CD4-positive, alpha-beta T cell treated with Interleukin-17A for 4 hours (primary cell): ENCODE results near the gene B4GALT5.
A peak's percentile ranks its signal among the peaks of the same experiment; 100 is the strongest.
"Not testable (repeated sequence)": the region's sequence is repeated elsewhere in the genome, so short reads cannot be mapped to it uniquely, and the experiment has no call there.

Experiments
- DNase-seq: peaks from one replicate; pipeline ENCODE4 v3.0.0-alpha.2; 2020; ENCODE audit warnings: mixed read lengths

The B4GALT5 gene

DNA sequence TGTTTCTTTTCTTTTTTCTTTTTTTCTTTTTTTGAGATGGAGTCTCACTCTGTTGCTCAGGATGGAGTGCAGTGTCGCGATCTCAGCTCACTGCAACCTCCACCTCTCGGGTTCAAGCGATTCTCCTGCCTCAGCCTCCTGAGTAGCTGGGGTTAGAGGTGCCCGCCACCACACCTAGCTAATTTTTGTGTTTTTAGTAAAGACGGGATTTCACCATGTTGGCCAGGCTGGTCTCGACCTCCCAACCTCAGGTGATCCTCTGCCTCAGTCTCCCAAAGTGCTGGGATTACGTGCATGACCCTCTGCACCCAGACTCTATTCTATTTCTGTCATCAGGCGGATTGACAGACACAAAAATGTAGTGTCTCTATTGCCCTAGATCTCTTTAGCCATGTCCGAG is 88.7 kb downstream of the B4GALT5 start:
- DNase-seq = not testable (repeated sequence)

DNA sequence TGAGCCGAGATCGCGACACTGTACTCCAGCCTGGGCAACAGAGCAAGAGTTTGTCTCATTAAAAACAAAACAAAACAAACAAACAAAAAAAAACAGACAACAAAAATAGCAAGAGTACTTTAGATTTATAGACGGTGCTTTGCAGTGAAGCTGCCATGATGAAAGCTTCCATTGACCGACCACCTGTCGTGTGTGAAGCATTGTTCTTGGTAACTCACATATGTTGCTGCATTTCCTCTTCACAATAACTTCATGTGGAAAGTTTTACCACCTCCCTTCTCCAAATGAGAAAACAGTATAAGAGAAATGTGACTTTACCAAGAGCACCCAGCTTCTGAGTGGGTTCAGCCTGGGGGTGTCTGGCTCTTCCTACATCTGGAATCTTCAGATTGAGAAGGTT is 89.4 kb downstream of the B4GALT5 start:
- no peak for DNase-seq

DNA sequence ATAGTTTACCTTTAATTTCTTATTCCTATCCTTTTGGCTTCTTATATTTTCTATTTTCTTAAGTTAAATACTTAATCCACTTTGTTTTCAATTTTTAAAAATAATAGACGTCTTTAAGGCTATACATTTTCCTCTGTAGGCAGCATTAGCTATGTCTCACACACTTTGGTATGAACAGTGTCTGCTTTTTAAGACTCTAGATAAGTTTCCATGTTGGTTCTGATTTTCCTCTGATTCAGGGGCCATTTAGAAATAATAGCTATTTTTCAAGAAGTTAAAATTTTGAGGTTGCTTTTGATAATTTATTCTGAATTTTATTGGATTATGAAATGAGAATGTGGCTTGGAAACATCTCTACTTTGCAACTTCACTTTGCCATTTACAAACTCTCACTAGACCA is 91.4 kb downstream of the B4GALT5 start:
- no peak for DNase-seq

DNA sequence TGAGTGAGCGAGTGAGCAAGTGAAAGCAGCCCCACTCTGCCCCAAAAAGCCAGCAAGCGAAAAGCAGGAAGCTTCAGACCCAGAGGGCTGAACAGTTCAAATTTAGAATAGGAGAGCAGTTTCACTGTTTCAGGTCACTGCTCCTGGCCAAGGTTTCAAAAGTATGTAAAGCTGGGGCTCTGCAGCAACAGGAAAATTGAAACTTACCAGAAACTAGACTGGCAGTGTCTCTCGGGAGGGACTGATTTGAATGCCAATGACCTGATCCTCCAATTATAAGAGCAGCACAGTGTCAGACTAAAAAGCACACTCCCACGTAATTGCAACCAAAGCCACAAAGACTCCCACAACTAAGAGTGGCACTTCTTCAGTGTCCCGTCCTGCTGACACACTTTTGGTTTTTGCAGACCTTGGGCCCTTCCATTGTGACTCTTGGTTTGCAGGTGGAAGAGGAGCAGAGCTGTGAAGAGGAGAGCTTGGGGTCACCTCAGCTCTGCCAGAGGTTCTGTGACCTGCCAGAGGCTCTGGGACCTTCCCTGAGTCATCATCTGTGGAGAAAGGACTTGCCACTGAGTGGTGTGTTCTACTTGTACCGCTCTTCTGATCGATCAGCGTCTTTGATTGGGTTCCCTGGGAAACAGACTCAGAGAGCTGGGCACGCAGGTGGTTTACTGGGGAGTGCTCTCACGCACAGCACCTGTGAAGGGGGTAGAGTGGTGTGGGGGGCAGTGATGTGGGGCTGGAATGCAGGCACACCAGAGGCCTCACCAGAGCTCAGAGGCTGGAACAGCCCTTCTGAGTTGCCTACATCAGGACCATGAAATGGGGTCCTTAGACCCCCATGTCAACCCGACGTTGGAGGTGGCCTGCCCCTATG is 93.1 kb downstream of the B4GALT5 start:
- no peak for DNase-seq

DNA sequence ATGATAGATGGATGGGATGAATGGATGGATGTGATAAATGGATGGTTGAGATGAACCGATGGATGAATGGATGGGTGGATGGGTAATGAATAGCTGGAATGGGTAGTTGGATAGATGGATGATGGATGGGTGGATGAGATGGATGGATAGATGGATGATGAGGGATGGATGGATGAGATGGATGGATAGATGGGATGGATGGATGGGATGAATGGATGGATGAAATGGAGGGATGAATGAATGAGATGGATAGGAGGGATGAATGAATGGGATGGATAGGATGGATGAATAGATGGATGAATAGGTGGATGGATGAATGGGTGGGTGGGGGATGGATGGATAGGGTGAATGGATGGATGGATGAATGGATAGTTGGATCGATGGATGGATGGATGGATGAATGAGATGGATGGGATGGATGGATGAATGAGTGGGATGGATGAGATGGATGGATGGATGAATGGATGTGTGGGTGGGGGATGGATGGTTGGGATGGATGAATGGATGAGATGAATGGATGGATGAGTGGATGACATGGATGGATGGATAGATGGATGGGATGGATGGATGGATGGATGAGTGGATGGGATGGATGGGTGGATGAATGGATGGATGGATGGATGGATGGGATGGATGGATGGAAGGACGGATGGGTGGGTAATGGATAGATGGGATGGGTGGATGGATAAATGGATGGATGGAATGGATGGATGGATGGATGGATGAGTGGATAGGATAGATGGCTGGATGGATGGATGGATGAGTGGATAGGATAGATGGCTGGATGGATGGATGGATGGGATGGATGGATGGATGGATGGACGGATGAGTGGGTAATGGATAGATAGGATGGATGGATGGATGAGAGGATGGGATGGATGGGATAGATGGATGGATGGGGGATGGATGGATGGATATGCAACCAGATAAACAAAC is 94.3 kb downstream of the B4GALT5 start:
- no peak for DNase-seq

DNA sequence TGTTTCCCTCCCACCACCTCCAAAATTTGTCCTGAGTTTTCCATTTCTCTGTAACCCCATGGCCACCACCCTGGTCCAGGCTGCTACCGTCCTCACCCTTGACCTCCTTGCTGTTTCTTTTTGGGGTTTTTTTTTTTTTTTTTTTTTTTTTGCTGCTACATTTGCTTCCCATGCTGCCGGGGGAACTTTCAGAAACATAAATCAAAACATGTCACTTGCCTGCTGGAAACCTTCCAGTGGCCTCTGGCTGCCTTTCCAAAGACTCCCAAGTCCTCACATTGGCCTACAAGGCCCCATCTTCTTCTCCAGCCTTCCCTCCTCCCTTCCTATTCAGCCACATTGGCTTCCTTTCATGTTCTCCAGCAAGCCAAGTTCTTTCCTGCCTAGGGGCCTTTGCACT is 95.4 kb downstream of the B4GALT5 start:
- DNase-seq = no peak

DNA sequence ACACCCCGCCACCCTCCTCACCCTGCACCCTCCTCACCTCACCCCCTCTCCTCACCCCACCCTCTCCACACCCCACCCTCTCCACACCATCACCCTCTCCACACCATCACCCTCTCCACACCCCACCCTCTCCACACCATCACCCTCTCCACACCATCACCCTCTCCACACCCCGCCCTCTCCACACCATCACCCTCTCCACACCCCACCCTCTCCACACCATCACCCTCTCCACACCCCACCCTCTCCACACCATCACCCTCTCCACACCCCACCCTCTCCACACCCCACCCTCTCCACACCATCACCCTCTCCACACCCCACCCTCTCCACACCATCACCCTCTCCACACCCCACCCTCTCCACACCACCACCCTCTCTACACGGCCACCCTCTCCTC is 96.3 kb downstream of the B4GALT5 start:
- DNase-seq = not testable (repeated sequence)

DNA sequence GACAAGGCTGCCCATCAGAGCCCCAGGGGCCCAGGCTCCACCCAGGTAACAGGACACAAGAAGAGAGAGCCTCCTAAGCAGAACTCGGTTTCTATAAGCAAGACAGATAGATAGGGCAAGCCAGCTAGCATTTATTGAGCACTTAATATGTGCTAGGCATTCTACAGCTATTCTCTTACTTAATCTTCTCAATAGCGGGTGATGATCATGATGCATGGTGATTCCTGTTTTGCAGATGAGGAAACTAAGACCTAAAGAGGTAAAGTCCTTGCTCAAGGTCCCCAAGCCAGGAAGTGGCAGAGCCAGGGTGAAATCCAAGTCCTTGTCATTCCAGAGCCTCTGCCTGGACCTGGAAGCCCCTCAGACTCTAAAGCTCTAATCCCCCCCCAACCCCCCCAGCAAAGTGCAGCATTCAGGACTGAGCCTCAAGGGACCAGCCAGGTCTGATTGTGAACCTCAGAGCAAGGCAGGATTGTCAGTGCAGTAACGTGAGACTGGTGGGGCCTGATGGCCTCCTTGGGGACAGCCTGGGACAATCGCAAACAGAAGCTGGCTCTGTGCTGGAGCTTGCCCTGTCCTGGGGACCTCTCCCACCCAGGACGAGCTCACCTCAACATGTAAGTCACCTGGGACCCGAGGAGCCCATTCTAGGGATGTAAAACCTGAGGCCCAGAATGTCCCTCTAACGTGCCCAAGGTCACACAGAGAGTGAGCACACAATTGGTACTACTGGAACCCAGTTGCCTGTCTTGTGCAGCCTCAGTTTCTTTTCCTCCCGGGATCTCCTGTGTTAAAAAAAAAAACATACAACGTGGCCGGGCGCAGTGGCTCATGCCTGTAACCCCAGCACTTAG is 97.3 kb downstream of the B4GALT5 start:
- DNase-seq = no peak

DNA sequence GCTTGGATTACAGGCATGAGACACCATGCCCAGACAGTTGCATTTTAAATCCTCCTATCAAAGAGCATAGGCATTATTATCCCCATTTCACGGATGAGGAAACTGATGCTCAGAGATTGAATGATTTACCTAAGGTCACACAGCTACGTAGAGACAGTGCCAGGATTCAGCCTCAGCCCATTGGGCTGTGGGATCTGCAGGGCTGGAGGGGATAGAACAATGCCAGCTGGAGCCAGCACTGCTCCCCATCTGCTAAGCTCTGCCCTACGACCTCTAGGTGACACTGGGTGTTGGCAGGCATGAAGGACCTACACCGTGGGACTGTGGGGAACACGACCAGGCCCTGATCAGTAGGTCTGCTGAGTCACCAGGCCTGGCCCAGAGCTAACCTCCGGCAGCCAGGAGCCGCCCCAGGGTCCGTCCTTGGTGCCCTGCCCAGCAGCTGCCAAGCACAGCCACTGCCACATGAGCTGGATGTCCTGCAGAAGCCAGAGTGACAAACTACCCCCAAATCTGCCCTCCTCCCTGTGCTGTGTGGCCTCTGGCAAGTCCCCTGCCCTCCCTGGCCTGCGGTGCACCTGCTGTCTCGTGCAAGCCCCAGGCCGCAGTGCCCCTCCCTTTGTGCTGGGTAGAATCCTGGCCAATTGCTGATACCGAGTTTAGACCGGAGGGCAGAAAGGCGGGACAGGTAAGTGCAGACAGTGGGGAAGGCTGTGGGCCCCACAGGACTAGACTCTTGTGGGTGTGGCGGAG is 98.1 kb downstream of the B4GALT5 start:
- no peak for DNase-seq

DNA sequence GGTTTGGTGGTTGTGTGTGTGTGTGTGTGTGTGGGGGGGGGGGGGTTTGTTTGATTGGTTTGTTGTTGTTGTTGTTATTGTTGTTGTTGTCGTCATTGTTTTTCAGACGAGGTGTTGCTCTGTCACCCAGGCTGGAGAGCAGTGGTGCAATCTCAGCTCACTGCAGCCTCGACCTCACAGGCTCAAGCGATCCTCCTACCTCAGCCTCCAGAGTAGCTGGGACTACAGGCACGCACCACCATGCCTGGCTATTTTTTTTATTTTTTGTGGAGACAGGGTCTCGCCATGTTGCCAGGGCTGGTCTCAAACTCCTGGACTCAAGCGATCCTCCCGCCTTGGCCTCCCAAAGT is 98.7 kb downstream of the B4GALT5 start:
- not testable (repeated sequence) for DNase-seq

DNA sequence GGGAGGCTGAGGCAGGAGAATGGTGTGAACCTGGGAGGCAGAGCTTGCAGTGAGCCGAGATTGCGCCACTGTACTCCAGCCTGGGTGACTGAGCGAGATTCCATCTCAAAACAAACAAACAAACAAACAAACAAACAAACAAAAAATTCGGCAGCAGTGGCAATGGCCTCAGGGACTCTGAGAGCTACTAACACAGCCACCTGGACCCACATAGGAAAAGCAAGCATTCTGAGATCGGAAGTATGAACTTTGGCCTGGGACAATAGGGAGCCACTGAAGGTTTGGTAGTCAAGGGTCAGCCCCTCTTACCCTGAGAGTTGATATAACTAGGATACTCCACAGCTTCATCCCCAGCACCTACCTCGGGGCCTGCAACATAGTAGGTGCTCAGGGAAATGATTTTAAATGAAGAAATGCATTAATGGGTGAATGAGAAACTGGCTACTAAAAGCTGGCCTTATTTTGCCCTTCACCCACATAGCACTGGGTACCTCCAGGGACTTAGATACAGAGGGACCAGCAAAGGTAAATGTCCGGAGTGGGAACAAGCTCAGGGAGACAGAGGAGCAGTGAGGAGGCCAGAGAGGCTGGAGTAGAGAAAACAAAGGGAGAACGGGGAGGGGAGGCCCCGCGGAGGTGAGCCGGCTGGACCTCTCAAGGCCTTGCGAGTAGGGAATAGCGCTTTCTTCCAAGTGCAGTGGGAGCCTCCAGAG is 99.2 kb downstream of the B4GALT5 start:
- DNase-seq = no peak

DNA sequence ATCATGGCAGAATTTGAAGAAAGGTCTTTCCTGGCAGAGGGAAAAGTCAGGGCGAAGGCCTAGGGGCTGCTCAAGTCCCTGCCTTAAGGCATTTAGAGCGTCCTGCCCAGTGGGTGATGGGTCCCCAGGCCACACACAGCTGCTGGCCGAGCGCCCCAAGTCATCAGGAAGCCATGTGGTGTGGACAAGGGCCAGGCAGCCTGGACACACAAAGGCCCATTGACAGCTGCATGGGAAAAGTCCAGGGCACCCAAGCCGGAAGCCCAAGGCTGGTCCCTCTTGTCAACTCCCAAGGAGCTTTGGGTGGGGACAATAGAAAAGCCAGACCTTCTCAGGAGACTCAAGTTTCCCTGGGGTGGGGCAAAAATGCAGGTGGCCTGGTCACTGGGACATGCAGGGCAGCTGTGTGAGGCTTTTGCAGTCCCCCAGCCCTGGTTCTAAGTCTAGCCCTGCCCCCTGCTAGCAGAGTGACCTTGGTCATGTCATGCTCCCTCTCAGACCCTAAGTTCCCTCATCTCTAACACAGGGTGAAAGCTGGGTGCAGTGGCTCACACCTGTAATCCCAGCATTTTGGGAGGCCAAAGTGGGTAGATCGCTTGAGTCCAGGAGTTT is 101.4 kb downstream of the B4GALT5 start:
- no peak for DNase-seq

DNA sequence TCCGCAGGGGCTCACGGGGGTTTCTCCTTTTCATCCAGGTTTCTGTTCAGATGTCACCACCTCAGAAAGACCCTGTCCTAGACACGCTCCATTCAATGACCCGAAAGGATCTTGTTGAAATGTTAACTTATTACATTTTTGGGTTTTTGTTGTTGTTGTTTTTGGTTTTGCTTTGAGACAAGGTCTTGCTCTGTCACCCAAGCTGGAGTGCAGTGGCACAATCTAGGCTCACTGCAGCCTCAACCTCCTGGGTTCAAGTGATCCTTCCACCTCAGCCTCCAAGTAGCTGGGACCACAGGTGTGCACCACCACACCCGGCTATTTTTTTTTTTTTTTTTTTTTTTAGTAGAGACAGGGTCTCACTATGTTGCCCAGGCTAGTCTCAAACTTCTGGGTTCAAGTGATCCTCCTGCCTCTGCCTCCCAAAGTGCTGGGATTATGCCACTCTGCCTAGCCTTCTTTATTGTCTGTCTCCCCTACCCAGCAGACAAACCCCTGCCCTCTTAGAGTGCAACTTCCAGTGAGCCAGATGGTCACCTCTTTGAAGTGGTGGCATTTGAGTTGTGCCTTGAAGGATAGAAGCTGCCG is 102.0 kb downstream of the B4GALT5 start:
- not testable (repeated sequence) for DNase-seq

DNA sequence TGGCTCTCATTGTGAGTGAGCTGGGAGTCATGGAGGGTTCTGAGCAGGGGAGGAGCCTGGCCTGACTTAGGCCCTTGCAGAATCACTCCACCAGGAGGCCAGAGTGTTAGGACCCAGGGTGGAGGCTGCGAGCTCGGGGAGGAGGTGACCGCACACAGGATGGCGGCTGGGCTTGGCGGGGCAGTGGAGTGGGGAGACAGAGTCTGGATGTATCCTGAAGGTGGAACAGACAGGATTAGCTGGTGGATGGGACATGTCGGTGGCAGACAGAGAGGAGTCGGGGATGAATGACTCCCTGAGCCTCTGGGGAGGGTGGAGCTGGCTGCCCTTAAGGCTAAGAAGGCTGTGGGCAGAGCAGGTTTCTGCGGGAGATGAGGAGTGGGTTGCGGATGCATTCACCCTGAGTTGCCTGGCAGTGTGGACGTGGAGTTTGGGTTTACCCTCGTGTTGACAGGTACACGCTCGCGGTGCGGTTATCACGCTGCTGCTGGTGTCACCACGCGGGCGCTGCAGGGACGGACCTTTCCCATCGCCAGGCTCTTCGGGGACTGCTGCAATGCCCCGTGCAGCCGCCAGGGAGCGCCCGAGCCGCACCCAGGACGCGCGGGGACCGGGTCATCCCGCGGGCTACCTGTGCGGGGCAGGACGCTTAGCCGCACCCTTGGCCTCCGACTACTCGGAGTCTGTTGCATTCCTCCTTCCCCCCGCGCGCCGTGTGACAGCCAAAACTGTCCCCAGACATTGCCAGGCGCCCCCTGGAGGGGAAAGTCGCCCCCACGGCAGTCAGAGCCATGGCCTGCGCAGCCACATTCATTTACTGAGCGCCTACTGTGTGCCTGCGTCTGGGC is 102.8 kb downstream of the B4GALT5 start:
- peak; percentile 77 for DNase-seq

DNA sequence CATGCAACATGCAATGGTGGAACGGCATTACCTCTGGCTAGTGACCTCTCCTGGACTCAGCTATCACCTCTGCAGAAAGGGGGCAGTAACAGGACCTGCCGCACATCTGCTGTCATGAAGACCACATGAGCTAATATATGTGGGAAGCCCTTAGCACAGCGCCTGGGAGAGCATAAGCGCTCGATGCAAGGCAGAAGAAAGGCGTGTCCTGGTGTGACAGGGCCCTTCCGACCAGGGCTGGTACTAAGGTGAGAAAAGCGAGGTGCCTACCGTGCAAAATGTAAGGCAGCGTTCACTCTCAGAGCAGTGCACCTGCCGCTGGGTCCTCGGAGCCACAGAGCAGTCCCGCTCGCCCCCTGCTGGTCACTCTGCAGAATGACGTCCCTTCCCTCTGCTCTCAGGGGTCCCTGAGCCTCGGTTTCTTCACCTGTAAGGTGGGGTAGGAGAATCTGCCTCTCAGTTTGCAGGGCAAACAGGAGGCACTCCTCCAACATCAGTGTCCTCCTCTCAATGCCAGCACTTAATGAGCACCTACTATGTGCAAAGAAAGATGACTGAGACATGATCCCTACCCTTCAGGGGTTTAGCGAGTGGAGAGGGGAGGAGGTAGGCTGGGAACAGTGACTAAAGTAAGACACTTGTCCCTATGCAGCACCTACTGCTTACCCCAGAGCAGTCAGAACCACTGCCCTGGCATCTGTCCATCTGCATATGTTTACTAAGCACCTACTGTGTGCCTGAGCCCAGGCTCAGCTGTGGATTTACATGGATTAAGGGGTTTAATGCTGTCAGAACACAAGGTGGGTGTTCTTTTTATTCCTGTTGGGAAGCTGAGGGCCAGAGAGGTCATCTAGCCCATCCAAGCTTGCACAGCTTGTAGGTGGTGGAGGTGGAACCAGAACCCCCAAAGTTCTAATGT is 104.7 kb downstream of the B4GALT5 start:
- DNase-seq = peak; percentile 79

DNA sequence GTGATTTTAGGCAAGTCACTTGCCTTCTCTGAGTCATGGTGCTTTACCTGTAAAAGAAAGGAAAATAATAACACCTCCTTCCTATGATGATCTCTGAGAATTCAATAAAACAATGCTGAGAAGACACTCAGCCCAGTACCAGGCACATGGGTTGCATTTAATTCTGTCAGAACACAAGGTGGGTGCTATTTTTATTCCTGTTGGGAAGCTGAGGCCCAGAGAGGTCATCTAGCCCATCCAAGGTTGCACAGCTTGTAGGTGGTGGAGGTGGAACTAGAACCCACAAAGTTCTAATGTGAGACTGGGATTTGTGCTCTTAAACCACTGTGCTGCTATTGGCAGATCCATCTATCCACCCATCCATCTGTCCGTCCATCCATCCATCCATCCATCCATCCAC is 106.1 kb downstream of the B4GALT5 start:
- DNase-seq = no peak

DNA sequence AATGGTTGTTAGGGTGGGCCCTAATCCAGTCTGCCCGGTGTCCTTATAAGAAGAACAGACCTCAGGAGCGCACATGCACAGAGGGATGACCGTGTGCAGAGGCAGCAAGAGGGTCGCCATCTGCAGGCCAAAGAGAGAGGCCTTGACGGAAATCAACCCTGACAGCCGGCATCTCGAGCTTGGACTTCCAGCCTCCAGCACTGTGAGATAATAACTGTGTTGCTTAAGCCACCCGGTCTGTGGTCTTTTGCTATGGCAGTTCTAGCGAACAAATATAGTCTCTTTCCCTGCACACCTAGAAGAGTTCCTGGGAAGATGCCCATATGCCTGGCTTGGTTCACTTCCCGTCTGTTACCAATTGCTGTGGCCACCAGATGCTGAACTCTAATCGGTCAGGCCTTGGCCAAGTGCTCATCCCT is 110.5 kb downstream of the B4GALT5 start:
- DNase-seq = no peak
